GM12878 (cell line): ENCODE measurements around the gene SHQ1.

ENCODE experiments used
- BRCA1 ChIP-seq: IDR thresholded peaks from 2 replicates; pipeline ENCODE4 v1.6.1; 2011; ENCODE audit warnings: low read depth, low read length, improper control_type of control experiment
- CREB1 ChIP-seq: IDR thresholded peaks from 2 replicates; pipeline ENCODE4 v1.6.1; 2012; ENCODE audit warnings: low read depth, mild to moderate bottlenecking, inconsistent platforms
- CTCF ChIP-seq, 3 experiments: IDR thresholded peaks in 2 of 3; conservative IDR thresholded peaks in 1 of 3; 2 replicates each; pipeline ENCODE4 v1.5.1; 2011; ENCODE audit warnings: low read depth in 3 of 3, low read length in 3 of 3, mild to moderate bottlenecking in 3 of 3, control low read depth in 2 of 3, moderate library complexity in 2 of 3, inconsistent platforms in 1 of 3, mixed read lengths in 1 of 3; ENCODE audit not compliant: control insufficient read depth in 2 of 3, insufficient read depth in 1 of 3; ENCODE audit errors: extremely low read depth in 1 of 3
- FOS ChIP-seq: IDR thresholded peaks from 3 replicates; pipeline ENCODE4 v1.6.1; 2011; ENCODE audit warnings: borderline replicate concordance; ENCODE audit not compliant: insufficient read length; ENCODE audit errors: extremely low read depth
- GABPA ChIP-seq: IDR thresholded peaks from 2 replicates; pipeline ENCODE4 v1.6.1; 2014; ENCODE audit warnings: antibody characterized with exemption, low read depth, mild to moderate bottlenecking, inconsistent platforms
- IRF3 ChIP-seq: fragments of 450-650 bp; IDR thresholded peaks from 2 replicates; pipeline ENCODE4 v1.6.1; 2014; ENCODE audit warnings: mild to moderate bottlenecking
- LARP7 ChIP-seq: fragments of 450-650 bp; IDR thresholded peaks from 2 replicates; pipeline ENCODE4 v1.6.1; 2017; ENCODE audit warnings: mild to moderate bottlenecking
- NR2C2 ChIP-seq: IDR thresholded peaks from 2 replicates; pipeline ENCODE4 v1.6.1; 2011; ENCODE audit warnings: borderline replicate concordance, low read depth; ENCODE audit not compliant: control insufficient read depth, insufficient read length
- POLR2A ChIP-seq: IDR thresholded peaks from 2 replicates; pipeline ENCODE4 v1.6.1; 2011; ENCODE audit warnings: low read depth, mild to moderate bottlenecking, low read length
- POLR2AphosphoS2 ChIP-seq: IDR thresholded peaks from 2 replicates; pipeline ENCODE4 v1.6.1; 2011; ENCODE audit warnings: low read depth, mild to moderate bottlenecking, low read length, improper control_type of control experiment, moderate library complexity
- REST ChIP-seq: IDR thresholded peaks from 2 replicates; pipeline ENCODE4 v1.6.1; 2012; ENCODE audit warnings: mild to moderate bottlenecking, low read depth, low read length
- ZBTB40 ChIP-seq: fragments of 450-650 bp; IDR thresholded peaks from 2 replicates; pipeline ENCODE4 v1.6.1; 2016; ENCODE audit warnings: mild to moderate bottlenecking, moderate library complexity, borderline replicate concordance

DNA sequence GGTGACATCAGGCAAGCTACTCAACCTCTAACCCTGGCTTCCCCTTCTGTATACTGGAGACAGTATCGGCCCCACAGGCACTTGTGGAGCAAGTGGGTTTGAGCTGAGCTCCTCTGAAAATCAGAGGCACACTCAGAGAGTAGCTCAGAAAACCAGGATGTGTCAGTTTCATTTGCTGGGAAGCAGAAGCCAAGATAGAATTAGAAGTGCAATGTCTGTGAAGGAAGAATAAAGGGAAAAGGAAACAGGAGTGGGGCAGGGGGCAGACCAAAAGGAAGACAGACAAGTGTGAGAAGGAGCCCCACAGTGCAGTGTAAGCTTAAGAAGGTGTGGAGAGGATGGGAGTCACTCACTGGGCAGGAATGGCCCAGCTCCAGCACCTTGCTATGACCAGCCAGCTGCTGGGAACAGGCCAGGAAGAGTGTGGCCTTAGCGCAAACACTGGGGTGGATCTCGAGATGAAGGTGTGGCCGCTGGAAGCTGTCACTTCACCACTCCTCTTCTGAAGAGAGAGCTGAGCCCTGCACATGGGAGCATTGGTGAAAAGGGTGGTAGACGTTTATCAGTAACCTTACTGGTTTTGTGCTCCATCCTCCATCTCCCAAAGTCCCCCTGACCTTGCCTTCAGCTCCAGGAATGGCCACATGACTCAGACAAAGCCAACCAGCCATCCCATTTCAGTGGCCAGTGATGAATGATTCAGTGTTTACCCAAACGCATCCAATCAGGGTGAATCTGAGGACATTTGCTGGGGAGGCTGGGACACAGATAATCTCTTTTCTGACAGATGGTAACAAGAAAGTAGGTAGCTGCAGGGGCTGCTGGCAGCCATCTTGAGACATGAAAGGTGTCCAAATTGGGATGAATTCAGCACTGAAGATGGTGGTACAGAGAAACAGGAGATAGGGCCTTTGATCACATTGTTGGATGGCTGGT lies 108.4 kb downstream of the SHQ1 start:
- TF ChIP-seq FOS, result no peak
- TF ChIP-seq NR2C2, result no peak
- TF ChIP-seq POLR2AphosphoS2, result no peak
- no peak for TF ChIP-seq CTCF (IDR thresholded peaks at IDR 0.05 in 2 of 3, conservative IDR thresholded peaks at IDR 0.05 in 1 of 3; ENCODE audit: control insufficient read depth in 2 of 3, extremely low read depth in 1 of 3, insufficient read depth in 1 of 3, low read depth in 3 of 3, low read length in 3 of 3)
- no peak for TF ChIP-seq LARP7
- TF ChIP-seq POLR2A, result no peak
- no peak for TF ChIP-seq ZBTB40
- no peak for TF ChIP-seq IRF3
- TF ChIP-seq BRCA1, result no peak
- TF ChIP-seq GABPA, result no peak
- no peak for TF ChIP-seq REST
- no peak for TF ChIP-seq CREB1
